GM12865 (cell line): ENCODE results near the gene HDAC9.

Experiments
- DNase-seq: peaks from one replicate; pipeline ENCODE4 v3.0.0; 2010; ENCODE audit warnings: low read depth
- H3K4me3 ChIP-seq: 2 replicates; pipeline ENCODE4 v1.5.1; 2011; ENCODE audit warnings: mild to moderate bottlenecking, low read depth, low read length, control low read depth
- CTCF ChIP-seq: IDR thresholded peaks from 2 replicates; pipeline ENCODE4 v1.5.1; 2011; ENCODE audit warnings: low read length, control low read depth, low read depth, inconsistent platforms; ENCODE audit not compliant: insufficient read depth; ENCODE audit errors: missing control alignments

Gene HDAC9

GRCh38 chr7:18755793-18756192, 260.2 kb downstream of the HDAC9 start:
- no peak overlapping the region for H3K4me3 ChIP-seq
- no peak for DNase-seq
- TF ChIP-seq CTCF = no peak

- DNase-seq = no peak
- TF ChIP-seq CTCF = no peak
- H3K4me3 ChIP-seq = no peak overlapping the region
Measured at GRCh38 chr7:18756378-18757050, 261.0 kb downstream of the HDAC9 start.

- no peak for TF ChIP-seq CTCF
- H3K4me3 ChIP-seq = no peak overlapping the region
- no peak for DNase-seq
Measured at GRCh38 chr7:18760046-18760445, 264.5 kb downstream of the HDAC9 start.

GRCh38 chr7:18760631-18761445, 265.3 kb downstream of the HDAC9 start:
- TF ChIP-seq CTCF = no peak
- no peak for DNase-seq
- no peak overlapping the region for H3K4me3 ChIP-seq

GRCh38 chr7:18762189-18762588, 266.6 kb downstream of the HDAC9 start:
- DNase-seq = no peak
- no peak overlapping the region for H3K4me3 ChIP-seq
- TF ChIP-seq CTCF = no peak

GRCh38 chr7:18768256-18768655, 272.7 kb downstream of the HDAC9 start:
- no peak overlapping the region for H3K4me3 ChIP-seq
- TF ChIP-seq CTCF = no peak
- no peak for DNase-seq
